Measurements from ENCODE around the gene LIN54. TPM values are rescaled to one million over a fixed set of nuclear protein-coding genes. Genes with fewer than 3 reads are reported as not detected.
A peak's percentile ranks its signal among the peaks of the same experiment; 100 is the strongest.

The LIN54 gene
- total and polyA plus RNA-seq, 2 of the 13 experiments (the other 11 are each of a cell fraction or from before 2014, with no cell fraction given) = 25.2 to 32.9 TPM

DNA sequence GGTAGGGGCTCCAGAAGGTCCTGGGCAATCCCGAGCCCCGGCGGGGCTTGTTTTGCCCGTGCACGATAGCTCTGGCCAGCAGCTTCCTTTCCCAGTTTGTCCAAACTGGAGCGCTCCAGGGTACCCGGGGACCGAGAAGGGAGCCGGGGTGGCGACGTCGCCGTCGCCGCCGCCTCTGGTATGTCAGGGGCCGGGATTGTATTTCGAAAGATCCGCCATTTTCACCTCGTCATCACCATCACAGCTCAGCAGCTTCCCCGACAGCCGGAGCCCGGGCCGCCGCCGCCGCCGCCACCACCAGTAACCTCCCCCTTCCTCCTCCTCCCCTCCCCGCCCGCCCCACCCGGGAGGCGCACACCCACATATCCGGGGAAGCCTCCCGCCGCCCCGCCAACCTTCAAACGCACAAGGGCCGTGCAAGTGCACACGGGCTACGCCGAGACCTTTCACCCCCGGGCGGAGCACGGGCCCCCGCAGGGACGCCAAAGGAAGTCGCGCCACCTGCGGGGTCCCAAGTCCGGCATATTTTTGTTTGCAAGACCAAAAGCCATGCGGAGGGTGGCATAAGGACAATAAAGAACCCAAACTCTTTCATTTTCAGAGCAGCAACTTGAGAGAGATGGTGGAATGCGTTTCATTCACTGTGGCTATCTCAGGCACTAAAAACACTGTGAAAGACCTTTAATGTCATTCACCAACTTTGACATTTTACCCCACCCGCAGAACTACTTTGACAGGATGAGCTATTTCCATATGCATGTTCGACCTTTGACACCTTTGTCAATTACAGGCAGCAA, at the start of gene LIN54 (continued):
- TF ChIP-seq, protein P1, sequence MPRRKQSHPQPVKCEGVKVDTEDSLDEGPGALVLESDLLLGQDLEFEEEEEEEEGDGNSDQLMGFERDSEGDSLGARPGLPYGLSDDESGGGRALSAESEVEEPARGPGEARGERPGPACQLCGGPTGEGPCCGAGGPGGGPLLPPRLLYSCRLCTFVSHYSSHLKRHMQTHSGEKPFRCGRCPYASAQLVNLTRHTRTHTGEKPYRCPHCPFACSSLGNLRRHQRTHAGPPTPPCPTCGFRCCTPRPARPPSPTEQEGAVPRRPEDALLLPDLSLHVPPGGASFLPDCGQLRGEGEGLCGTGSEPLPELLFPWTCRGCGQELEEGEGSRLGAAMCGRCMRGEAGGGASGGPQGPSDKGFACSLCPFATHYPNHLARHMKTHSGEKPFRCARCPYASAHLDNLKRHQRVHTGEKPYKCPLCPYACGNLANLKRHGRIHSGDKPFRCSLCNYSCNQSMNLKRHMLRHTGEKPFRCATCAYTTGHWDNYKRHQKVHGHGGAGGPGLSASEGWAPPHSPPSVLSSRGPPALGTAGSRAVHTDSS (CRISPR knock-in tag; conservative IDR thresholded peaks at IDR 0.05) = no peak
- TF ChIP-seq RXRA (CRISPR knock-in tag; IDR thresholded peaks at IDR 0.05) (peak; percentile 93), RARA (CRISPR knock-in tag; IDR thresholded peaks at IDR 0.05) (peak; percentile 80), ZNF713 (CRISPR knock-in tag; IDR thresholded peaks at IDR 0.05) (no peak), MEIS1 (CRISPR knock-in tag; IDR thresholded peaks at IDR 0.05; ENCODE audit: borderline replicate concordance) (no peak), BRCA1 (CRISPR knock-in tag; IDR thresholded peaks at IDR 0.05) (no peak), MIXL1 (CRISPR knock-in tag; IDR thresholded peaks at IDR 0.05) (no peak), RELA (CRISPR knock-in tag; IDR thresholded peaks at IDR 0.05) (no peak), CENPX (CRISPR knock-in tag; IDR thresholded peaks at IDR 0.05) (no peak), FIP1L1 (IDR thresholded peaks at IDR 0.05; ENCODE audit: borderline replicate concordance, insufficient read depth, low read depth, low read length) (no peak), SCMH1 (CRISPR knock-in tag; IDR thresholded peaks at IDR 0.05; ENCODE audit: borderline replicate concordance) (no peak), IRF9 (CRISPR knock-in tag; IDR thresholded peaks at IDR 0.05; ENCODE audit: borderline replicate concordance) (no peak), MAFK (conservative IDR thresholded peaks at IDR 0.05 in 1 of 2, IDR thresholded peaks at IDR 0.05 in 1 of 2; ENCODE audit: low read length in 2 of 2) (no peak), JDP2 (CRISPR knock-in tag; IDR thresholded peaks at IDR 0.05; ENCODE audit: borderline replicate concordance) (no peak), MAZ (IDR thresholded peaks at IDR 0.05; ENCODE audit: borderline replicate concordance, low read depth, low read length) (peak; percentile 95; the same call in 1 of the 2 replicates), MAZ (CRISPR knock-in tag; IDR thresholded peaks at IDR 0.05; ENCODE audit: low read depth) (peak; percentile 68), ZFY (CRISPR knock-in tag; IDR thresholded peaks at IDR 0.05) (no peak), MED13 (CRISPR knock-in tag; IDR thresholded peaks at IDR 0.05) (no peak; the same call in 1 of the 2 replicates), PLRG1 (conservative IDR thresholded peaks at IDR 0.05) (no peak), MAFF (IDR thresholded peaks at IDR 0.05; ENCODE audit: low read depth, low read length) (no peak), NBN (conservative IDR thresholded peaks at IDR 0.05) (no peak), ATF7-NPFF (CRISPR knock-in tag; IDR thresholded peaks at IDR 0.05; ENCODE audit: low read depth) (no peak)
- TF ChIP-seq, protein P2, sequence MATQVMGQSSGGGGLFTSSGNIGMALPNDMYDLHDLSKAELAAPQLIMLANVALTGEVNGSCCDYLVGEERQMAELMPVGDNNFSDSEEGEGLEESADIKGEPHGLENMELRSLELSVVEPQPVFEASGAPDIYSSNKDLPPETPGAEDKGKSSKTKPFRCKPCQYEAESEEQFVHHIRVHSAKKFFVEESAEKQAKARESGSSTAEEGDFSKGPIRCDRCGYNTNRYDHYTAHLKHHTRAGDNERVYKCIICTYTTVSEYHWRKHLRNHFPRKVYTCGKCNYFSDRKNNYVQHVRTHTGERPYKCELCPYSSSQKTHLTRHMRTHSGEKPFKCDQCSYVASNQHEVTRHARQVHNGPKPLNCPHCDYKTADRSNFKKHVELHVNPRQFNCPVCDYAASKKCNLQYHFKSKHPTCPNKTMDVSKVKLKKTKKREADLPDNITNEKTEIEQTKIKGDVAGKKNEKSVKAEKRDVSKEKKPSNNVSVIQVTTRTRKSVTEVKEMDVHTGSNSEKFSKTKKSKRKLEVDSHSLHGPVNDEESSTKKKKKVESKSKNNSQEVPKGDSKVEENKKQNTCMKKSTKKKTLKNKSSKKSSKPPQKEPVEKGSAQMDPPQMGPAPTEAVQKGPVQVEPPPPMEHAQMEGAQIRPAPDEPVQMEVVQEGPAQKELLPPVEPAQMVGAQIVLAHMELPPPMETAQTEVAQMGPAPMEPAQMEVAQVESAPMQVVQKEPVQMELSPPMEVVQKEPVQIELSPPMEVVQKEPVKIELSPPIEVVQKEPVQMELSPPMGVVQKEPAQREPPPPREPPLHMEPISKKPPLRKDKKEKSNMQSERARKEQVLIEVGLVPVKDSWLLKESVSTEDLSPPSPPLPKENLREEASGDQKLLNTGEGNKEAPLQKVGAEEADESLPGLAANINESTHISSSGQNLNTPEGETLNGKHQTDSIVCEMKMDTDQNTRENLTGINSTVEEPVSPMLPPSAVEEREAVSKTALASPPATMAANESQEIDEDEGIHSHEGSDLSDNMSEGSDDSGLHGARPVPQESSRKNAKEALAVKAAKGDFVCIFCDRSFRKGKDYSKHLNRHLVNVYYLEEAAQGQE (IDR thresholded peaks at IDR 0.05; ENCODE audit: borderline replicate concordance in 1 of 2, low read depth in 1 of 2, low read length in 2 of 2) = peak in 1 of 2 experiments; percentile 80; a peak in 1 of 4 replicates
